ENCODE data around the gene CARTPT.

The CARTPT gene

DNA sequence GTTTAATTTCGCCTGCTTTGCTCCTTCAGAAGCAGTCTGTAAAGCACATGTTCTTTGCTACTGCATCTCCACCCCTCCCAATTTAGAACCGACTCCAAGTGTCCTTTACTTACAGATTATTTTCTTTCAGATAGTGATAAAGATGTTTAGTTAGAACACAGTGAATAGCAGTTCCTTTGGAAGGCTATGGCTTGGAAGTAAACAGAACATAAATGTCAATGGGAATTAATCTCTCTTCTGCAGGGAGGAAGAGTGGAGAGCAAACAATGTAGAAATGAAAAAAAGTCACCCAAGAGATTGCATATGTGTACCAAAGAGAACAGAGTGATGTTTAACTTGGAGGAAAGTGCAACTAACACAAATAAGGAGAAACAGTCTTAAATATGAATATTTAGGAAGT is 4.2 kb upstream of the CARTPT start:
- in situ Hi-C loops (cut with HindIII; ENCODE audit: low sequenced_read_pairs): no loop called here
- no peak for DNase-seq (ENCODE audit: low read depth)
- H3K4me3 ChIP-seq (ENCODE audit: low read depth, low read length): no peak overlapping the region
- TF ChIP-seq CTCF (IDR thresholded peaks at IDR 0.05; ENCODE audit: low read depth, low read length, missing control alignments): no peak

DNA sequence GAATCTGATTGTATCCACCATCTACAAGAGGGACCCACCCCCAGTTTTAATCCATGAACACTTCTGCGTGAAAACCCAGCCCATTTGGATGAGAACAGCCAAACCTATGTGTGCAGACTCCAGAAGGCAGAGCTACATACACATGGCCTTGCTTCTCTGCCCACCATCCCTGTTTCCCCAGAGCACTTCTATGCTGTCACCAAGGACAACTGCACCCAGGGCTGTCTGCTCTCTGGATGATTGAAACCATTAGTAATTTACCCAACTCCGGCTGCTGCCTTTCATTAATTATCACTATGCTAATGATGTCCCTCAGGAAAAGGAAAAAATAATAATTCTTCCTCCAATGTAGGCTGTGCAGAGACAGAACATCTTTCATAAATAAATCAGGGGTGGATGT is 8.9 kb downstream of the CARTPT start:
- DNase-seq (ENCODE audit: low read depth): no peak
- TF ChIP-seq CTCF (IDR thresholded peaks at IDR 0.05; ENCODE audit: low read depth, low read length, missing control alignments): no peak
- in situ Hi-C loops (cut with HindIII; ENCODE audit: low sequenced_read_pairs): no loop called here
- H3K4me3 ChIP-seq (ENCODE audit: low read depth, low read length): no peak overlapping the region

- in situ Hi-C loops (cut with HindIII; ENCODE audit: low sequenced_read_pairs): no loop called here
- no peak overlapping the region for H3K4me3 ChIP-seq (ENCODE audit: low read depth, low read length)
- TF ChIP-seq CTCF (IDR thresholded peaks at IDR 0.05; ENCODE audit: low read depth, low read length, missing control alignments): no peak
- no peak for DNase-seq (ENCODE audit: low read depth)
Observed at GRCh38 chr5:71731015-71731414, 11.9 kb downstream of the CARTPT start.

- no peak for TF ChIP-seq CTCF (IDR thresholded peaks at IDR 0.05; ENCODE audit: low read depth, low read length, missing control alignments)
- in situ Hi-C loops (cut with HindIII; ENCODE audit: low sequenced_read_pairs): no loop called here
- no peak for DNase-seq (ENCODE audit: low read depth)
- no peak overlapping the region for H3K4me3 ChIP-seq (ENCODE audit: low read depth, low read length)
Observed at GRCh38 chr5:71732011-71732410, 12.9 kb downstream of the CARTPT start.

GRCh38 chr5:71734141-71734540 is 15.1 kb downstream of the CARTPT start:
- no peak for TF ChIP-seq CTCF (IDR thresholded peaks at IDR 0.05; ENCODE audit: low read depth, low read length, missing control alignments)

DNA sequence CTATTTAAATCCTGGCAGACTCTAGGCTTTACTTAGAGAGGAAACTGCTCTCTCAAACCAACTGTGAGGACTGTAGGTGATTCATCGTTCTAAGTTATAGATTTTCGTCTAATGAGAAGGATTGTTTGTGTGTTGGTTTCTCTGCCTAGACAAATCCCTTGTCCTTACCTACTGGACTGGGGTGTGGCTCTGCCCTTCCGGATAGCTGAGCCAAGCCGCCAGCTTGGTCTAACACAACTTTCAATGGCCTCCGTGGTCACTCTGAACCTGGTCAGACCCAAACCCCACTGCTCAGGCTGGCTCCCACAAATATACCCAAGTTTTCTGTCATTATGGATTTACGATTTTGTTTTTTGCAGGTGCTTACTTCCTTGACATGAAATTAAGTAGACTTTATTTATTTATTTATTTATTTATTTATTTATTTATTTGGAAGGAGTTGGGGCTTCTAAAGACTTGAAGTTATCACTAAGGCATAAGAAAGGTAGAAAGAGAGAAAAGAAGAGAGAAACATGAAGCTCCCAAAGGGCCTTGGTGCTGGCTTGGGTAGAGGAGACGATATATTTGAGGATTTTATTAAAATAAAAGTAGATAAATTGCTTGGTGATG is 19.0 kb downstream of the CARTPT start:
- H3K4me3 ChIP-seq (ENCODE audit: low read depth, low read length): no peak overlapping the region
- in situ Hi-C loops (cut with HindIII; ENCODE audit: low sequenced_read_pairs): no loop called here
- DNase-seq (ENCODE audit: low read depth): no peak
- TF ChIP-seq CTCF (IDR thresholded peaks at IDR 0.05; ENCODE audit: low read depth, low read length, missing control alignments): no peak

More at GRCh38 chr5:71734141-71734540, 15.1 kb downstream of the CARTPT start:
- no peak for DNase-seq (ENCODE audit: low read depth)
- in situ Hi-C loops (cut with HindIII; ENCODE audit: low sequenced_read_pairs): no loop called here
- no peak overlapping the region for H3K4me3 ChIP-seq (ENCODE audit: low read depth, low read length)
